Measurements from ENCODE around the gene SLC22A23.

GRCh38 chr6:3276174-3277167 lies 180.4 kb downstream of the SLC22A23 start:
- TF ChIP-seq POLR2AphosphoS5 (IDR thresholded peaks at IDR 0.05) (no peak), POLR2A (IDR thresholded peaks at IDR 0.05) (no peak), EP300 (IDR thresholded peaks at IDR 0.05) (no peak)
- TF ChIP-seq, protein P1, sequence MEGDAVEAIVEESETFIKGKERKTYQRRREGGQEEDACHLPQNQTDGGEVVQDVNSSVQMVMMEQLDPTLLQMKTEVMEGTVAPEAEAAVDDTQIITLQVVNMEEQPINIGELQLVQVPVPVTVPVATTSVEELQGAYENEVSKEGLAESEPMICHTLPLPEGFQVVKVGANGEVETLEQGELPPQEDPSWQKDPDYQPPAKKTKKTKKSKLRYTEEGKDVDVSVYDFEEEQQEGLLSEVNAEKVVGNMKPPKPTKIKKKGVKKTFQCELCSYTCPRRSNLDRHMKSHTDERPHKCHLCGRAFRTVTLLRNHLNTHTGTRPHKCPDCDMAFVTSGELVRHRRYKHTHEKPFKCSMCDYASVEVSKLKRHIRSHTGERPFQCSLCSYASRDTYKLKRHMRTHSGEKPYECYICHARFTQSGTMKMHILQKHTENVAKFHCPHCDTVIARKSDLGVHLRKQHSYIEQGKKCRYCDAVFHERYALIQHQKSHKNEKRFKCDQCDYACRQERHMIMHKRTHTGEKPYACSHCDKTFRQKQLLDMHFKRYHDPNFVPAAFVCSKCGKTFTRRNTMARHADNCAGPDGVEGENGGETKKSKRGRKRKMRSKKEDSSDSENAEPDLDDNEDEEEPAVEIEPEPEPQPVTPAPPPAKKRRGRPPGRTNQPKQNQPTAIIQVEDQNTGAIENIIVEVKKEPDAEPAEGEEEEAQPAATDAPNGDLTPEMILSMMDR (IDR thresholded peaks at IDR 0.05) = no peak

Measured in stomach (tissue), 4 donors.